ENCODE measurements around the gene NUP107. TPM values are rescaled to one million over a fixed set of nuclear protein-coding genes. Genes with fewer than 3 reads are reported as not detected.

The NUP107 gene
- total RNA-seq, 2 experiments from 2014 or later: 37.2 to 38.7 TPM

DNA sequence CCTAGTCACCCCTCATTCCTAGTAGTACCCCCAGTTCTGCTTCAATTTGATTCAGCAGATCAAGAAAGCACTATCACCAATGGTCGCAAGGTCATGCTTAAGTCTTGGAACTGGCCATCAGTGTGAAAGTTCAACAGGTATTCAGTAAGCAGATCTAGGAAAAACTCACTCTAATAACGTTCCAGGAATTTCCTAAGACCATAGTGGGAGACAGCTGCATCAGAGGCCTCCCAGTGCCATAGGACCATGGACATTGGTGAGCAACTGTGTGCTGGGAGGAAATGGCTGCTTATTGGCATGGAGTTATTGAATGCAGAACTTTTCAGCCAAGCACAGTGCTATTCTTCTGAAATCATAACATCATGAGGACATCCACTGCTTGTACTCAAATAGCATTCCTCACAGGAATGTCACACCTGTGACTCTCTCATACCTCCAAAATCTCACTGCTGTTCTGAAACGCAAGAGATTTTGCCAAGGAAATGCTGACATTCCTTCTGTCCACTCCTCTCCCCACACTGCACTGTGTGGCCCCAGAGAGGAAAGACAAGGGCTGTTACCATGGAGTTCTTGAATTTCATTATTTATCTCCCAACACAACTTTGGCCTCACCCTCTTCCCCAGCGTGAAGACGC lies 90.3 kb downstream of the NUP107 start:
- Mint-ChIP-seq H3K36me3 (ENCODE audit: low read depth) (no peaks in the 10 kb centered on the region), H3K27me3 (no peaks in the 10 kb centered on the region), H3K27ac (no peak overlapping the region), H3K9me3 (no peaks in the 10 kb centered on the region), H3K4me1 (ENCODE audit: low read depth) (peaks cover 21% of the 10 kb centered on the region), H3K4me3 (no peak overlapping the region)
- no peak for DNase-seq
- no peak overlapping the region for H3K27ac ChIP-seq (ENCODE audit: low read depth in 1 of 2, low read length in 2 of 2)
- ChIA-PET CTCF (no interaction called here), POLR2A (interaction anchor here (0.7 kb wide), 1 partner anchor 30 kb away, joined by 3 read pairs; the partner anchor contains the start of gene MDM2)
- no peaks in the 10 kb centered on the region for H3K9me3 ChIP-seq (ENCODE audit: control insufficient read depth in 1 of 2, insufficient read depth in 1 of 2, low read length in 2 of 2)
- H3K4me3 ChIP-seq (ENCODE audit: low read length): no peak overlapping the region
- no peak for ATAC-seq (ENCODE audit: poor library complexity)
- no peaks in the 10 kb centered on the region for H3K27me3 ChIP-seq (ENCODE audit: control insufficient read depth in 1 of 2, insufficient read depth in 2 of 2, low read length in 2 of 2)
- no peaks in the 10 kb centered on the region for H3K36me3 ChIP-seq (ENCODE audit: insufficient read depth, low read length)
- TF ChIP-seq, protein P1, sequence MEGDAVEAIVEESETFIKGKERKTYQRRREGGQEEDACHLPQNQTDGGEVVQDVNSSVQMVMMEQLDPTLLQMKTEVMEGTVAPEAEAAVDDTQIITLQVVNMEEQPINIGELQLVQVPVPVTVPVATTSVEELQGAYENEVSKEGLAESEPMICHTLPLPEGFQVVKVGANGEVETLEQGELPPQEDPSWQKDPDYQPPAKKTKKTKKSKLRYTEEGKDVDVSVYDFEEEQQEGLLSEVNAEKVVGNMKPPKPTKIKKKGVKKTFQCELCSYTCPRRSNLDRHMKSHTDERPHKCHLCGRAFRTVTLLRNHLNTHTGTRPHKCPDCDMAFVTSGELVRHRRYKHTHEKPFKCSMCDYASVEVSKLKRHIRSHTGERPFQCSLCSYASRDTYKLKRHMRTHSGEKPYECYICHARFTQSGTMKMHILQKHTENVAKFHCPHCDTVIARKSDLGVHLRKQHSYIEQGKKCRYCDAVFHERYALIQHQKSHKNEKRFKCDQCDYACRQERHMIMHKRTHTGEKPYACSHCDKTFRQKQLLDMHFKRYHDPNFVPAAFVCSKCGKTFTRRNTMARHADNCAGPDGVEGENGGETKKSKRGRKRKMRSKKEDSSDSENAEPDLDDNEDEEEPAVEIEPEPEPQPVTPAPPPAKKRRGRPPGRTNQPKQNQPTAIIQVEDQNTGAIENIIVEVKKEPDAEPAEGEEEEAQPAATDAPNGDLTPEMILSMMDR (IDR thresholded peaks at IDR 0.05): no peak
- peaks cover 10% of the 10 kb centered on the region for H3K4me1 ChIP-seq (ENCODE audit: insufficient read depth, low read length)
- intact Hi-C loops (cut with DNase I, micrococcal nuclease): no loop called here

DNA sequence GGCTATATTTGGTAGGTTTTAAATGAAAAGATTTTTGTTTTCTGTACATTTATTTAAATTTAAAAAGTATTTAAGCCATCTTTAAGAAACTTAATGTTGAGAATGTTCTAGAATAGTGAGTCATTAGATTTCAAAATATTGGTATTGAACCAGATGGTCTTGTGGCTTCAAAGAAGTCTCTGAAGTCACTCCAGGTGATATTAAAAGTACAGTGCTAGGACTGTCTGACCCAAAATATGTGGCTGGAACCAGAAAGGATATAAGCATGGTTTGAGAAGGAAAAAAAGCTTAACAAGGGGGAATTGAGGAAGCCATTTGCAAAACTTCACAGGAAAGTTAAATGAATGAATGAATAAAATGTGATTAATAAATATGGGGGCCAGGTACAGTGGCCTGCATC lies 92.5 kb downstream of the NUP107 start:
- DNase-seq: no peak
- POLR2A ChIA-PET: no interaction called here
- H3K4me1 Mint-ChIP-seq (ENCODE audit: low read depth): no peaks in the 10 kb centered on the region
- Histone ChIP-seq H3K4me3 (ENCODE audit: low read length) (no peak overlapping the region), H3K36me3 (ENCODE audit: insufficient read depth, low read length) (no peaks in the 10 kb centered on the region), H3K9me3 (ENCODE audit: control insufficient read depth in 1 of 2, insufficient read depth in 1 of 2, low read length in 2 of 2) (no peaks in the 10 kb centered on the region), H3K27ac (ENCODE audit: low read depth in 1 of 2, low read length in 2 of 2) (no peak overlapping the region), H3K4me1 (ENCODE audit: insufficient read depth, low read length) (no peaks in the 10 kb centered on the region), H3K27me3 (ENCODE audit: control insufficient read depth in 1 of 2, insufficient read depth in 2 of 2, low read length in 2 of 2) (no peaks in the 10 kb centered on the region)
- no peaks in the 10 kb centered on the region for H3K9me3 Mint-ChIP-seq
- intact Hi-C loops (cut with DNase I, micrococcal nuclease): no loop called here
- no peak overlapping the region for H3K27ac Mint-ChIP-seq
- ATAC-seq (ENCODE audit: poor library complexity): no peak
- CTCF ChIA-PET: no interaction called here
- H3K27me3 Mint-ChIP-seq: no peaks in the 10 kb centered on the region
- TF ChIP-seq, protein P1 (IDR thresholded peaks at IDR 0.05): no peak
- no peak overlapping the region for H3K4me3 Mint-ChIP-seq
- no peaks in the 10 kb centered on the region for H3K36me3 Mint-ChIP-seq (ENCODE audit: low read depth)

DNA sequence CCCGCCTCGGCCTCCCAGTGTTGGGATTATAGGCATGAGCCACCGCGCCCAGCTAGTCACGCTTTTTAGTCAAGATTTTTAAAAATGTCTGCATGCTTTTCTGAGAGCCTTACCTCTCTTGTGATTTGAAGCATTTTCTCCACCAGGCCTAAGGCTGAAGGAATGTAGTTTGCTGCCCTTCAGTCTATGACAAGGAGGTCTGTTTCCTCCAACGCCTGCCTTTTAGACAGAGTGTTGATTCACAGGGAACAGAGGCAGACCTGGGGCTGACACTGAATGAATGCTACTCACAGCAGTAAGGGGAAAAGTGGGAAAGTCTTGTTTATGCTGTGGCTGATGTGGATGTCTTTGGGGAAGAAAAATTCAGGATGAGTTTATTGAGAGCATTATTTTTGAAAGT lies 94.0 kb downstream of the NUP107 start:
- Mint-ChIP-seq H3K9me3 (no peaks in the 10 kb centered on the region), H3K4me3 (no peak overlapping the region), H3K4me1 (ENCODE audit: low read depth) (no peaks in the 10 kb centered on the region), H3K27ac (no peak overlapping the region), H3K27me3 (no peaks in the 10 kb centered on the region), H3K36me3 (ENCODE audit: low read depth) (no peaks in the 10 kb centered on the region)
- ATAC-seq (ENCODE audit: poor library complexity): no peak
- H3K9me3 ChIP-seq (ENCODE audit: control insufficient read depth in 1 of 2, insufficient read depth in 1 of 2, low read length in 2 of 2): no peaks in the 10 kb centered on the region
- no peak overlapping the region for H3K27ac ChIP-seq (ENCODE audit: low read depth in 1 of 2, low read length in 2 of 2)
- CTCF ChIA-PET: no interaction called here
- no peak for DNase-seq
- no peaks in the 10 kb centered on the region for H3K36me3 ChIP-seq (ENCODE audit: insufficient read depth, low read length)
- POLR2A ChIA-PET: no interaction called here
- no peaks in the 10 kb centered on the region for H3K4me1 ChIP-seq (ENCODE audit: insufficient read depth, low read length)
- H3K4me3 ChIP-seq (ENCODE audit: low read length): no peak overlapping the region
- intact Hi-C loops (cut with DNase I, micrococcal nuclease): no loop called here
- no peaks in the 10 kb centered on the region for H3K27me3 ChIP-seq (ENCODE audit: control insufficient read depth in 1 of 2, insufficient read depth in 2 of 2, low read length in 2 of 2)
- TF ChIP-seq, protein P1 (IDR thresholded peaks at IDR 0.05): no peak

Measured in CD4-positive, alpha-beta T cell (primary cell).